NOMO-1 treated with dmso at 0.1 percent for 144 hours (cell line): ENCODE measurements around the gene KCNK10.
A peak's percentile ranks its signal among the peaks of the same experiment; 100 is the strongest.

Source experiments
- DNase-seq: peaks from one replicate; lab custom pipeline; 2025; ENCODE audit not compliant: unreplicated experiment; lab: John Stamatoyannopoulos, UW

Gene KCNK10

DNA sequence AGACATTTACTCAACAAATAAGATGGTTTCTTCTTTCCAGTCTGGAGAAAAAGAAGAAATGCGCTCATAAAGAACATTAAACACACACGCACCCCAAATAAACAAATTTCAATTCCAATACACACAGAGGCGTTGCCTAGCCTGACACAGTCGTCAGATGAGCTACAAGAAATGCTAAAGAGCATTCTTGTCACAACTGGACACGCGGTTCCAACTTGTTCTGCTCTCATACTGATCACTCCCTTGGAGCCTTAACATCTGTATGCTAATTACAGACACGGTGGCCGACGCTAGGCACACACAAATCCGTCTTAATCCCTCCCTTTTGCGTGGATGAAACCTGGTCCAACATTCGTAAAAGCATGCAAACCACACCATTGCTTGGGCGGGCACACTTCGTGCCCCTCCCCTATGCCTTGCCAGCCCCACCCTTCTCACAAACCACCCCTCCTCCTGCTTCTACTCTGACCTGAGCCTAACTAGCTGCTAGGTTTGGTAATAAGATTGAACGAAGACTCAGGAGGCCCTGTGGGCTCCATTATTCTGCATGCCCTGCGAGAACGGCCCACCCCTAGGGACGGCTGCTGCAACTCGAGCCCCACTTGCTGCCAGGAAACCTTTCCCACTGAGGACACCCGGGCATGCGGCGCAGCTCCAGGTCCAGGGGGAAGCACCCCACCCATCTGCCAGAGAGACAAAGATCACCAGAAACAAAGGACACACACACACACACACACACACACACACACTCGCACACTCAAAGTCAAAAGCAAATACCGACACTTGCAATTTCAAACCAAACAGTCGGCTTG, 1.2 kb downstream of the KCNK10 start:
- no peak for DNase-seq

DNA sequence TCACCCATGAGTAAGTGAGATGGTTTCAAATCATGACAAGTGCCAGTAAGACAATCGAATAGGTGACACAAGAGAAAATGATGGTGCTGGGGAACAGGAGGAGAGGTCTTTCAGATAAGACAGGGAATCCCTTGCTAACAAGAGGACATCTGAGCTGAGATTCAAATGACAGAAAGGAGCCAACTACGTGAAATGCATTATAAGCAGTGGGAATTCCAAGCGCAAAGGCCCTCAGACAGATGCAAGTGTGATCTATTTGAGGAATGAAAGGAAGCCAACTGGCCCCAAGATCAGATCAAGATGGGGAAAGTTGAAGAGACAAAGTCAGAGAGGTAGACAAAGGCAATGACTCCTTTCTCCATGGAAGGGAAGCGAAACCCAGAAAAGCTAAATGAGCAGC, 4.7 kb downstream of the KCNK10 start:
- no peak for DNase-seq

DNA sequence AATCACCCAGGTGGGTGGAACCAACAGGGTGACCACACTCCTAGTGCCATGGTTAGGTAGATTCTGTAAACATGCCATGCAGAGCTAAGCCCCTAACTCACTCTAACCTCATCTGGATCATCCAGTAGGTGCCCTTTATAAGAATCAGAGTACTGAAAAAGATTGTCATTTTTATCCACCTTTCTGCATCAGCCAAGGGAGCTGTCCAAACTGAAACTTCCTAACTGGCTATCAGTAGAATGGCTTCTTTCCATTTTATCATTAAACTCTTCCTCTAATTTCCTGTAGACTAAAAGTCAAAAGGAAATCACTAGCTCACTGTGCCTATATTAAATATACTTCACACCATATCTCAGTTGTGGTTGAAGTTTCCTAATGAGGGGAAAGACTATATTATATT, 6.5 kb downstream of the KCNK10 start:
- DNase-seq, result no peak

DNA sequence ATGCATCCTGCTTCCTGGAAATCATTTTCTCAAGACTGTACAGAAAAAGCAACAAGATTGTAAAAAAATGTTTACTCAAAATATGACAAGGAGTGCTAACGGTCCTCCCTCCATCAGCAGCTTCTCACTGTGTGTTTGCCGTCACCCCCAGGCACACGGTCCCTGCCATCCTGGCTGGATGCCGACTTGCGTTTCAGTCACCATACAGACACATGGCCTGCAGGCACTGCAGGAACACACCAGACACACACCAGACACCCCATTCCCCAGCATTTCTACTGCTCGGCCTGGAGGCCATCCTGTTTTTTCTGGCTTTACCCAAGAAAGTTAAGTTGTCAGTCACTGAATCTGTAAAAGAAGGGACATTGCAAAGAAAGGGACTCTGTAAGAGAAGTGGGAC, 10.8 kb downstream of the KCNK10 start:
- DNase-seq, result no peak

DNA sequence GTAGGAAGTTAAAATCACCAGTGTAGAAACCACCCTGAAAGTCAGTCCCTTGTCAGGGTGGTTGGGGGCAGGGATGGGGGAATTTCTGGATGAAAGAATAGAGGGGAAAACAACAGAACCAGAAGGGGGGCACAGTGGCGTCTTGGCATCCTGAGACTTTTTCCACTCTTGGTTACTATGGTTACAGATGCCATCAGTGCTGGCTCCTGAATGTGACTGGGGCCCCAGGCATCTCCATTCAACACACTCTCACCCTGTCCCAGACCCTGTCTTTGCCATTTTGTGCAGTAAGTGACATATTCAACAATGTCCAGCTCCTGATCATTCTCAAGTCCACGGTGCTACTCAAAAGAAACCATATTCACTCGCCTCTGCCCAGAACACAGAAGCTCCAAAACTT, 11.3 kb downstream of the KCNK10 start:
- no peak for DNase-seq

DNA sequence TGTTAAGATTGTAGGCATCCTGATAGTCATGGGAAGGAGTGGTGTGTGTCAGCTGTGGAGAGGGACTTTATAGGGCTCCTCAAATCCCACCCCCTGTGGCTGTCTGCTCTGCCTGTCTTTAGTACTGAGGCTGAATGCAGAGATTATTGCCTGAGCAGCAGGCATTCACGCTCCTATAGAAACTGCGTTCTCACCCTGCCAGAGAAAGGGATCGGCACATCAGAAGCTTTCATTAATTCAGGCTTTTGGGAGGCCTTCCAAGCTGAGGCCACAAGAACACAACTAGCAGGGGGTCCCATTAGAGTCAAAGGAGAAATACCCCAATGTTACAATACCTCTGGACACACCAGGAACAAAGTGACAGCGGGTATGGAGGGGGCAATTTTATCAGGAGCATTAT, 12.6 kb downstream of the KCNK10 start:
- no peak for DNase-seq

DNA sequence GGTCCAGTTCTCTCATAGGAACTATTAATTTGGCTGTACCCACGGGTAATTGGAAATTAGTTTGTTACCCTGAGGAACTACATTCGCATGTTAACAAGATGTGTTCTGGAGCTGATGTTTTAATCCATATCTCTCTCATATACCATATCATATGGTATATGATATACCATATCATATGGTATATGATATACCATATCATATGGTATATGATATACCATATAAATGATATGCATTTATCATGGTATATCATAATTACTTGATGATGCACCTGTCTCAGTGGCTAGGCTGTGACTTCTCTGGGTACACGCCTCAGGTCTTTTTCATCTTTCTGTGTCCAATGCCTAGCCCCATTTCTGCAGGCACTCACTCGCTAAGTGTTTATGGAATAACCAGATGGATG, 13.0 kb downstream of the KCNK10 start:
- DNase-seq, result no peak

DNA sequence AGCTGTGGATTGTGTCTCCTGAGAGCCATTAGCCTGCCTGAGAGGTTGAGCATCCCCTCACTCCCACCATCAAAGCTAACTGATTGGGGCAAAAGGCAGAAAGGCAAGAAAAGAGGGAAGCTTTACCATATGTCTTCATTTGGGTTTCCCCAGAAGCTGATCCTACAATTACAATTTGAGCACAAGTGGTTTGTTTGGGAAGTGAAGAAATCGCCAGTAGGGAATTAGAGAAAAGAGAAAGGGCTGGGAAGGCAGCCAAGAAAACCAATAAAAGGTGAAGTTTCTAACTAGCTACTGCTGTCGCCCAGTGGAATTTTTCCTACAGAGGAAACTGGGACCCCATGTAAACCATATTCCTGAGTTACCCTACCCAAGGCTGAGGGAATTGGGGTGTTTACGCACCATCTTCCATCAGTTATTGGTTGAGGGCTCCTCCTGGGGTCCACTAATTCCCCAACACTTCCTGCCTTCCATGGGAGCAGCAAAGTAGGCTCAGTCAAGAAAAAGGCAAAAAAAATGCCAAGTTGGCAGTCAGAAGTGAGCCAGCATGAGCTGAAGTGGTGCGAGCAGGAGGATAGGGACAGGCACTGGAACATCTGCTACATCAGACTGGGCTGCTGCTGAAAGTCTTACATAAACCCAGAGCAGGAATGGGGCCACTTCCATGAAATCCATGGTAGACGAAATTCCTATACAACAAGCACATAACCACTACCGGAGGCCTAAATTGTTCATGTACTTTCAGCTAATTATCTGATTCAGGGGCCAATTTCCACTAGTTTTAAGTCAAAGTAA, 17.3 kb downstream of the KCNK10 start:
- DNase-seq, result no peak

DNA sequence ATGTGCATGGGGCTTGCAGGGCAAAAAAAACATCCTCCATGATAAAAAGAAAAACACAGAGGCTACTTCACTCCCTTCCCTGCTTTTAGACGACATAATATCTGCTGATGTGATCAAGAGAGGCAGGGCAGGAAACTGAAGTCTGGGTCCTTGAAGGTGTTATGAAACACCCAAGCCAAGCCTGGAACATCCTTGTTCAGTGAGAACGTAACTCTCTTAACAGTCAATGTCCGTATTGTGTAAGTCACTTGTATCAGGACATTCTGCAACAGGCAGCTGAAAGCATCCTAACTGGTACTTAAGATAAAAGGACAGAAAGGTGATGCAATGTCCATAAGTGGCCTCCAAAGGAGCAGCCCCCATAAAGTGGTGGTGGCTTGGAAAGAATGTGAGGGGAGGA, 20.0 kb downstream of the KCNK10 start:
- DNase-seq, result peak; percentile 61

DNA sequence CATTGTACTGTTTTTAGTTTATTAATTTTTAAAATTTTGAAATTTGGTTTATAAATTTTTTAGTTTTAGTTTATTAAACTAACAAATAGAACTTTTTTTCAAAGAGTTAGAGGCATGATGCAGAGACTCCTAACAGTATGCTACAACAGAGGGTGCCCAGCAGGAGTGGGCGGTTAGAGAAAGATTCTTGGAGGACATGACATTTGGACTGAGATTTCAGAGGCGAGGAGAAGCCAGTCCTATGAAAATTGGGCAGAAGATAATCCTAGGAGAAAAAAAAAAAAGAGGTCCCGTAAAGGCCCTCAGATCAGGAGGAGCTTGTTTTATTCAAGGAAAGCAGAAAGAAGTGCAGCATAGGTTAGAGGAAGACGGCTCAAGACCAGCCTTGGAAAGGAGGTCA, 21.7 kb downstream of the KCNK10 start:
- DNase-seq, result no peak

DNA sequence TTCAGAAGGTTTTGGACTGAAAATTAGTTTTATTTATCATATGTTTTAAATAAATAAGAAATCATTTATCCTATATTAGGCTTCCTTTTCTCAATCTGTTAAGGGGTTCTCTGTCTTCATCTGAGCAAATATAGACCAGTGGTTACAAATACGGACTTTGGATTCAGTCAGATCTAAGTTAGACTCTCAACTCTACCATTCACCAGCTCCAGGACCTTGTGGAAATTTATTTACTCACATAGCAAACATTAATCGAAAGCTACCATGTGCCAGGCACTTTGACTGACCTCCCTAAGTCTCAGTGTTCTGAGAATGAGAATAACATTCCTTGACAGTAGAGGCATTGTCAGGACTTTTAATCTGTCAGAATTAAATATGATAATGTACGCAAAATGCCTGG, 22.3 kb downstream of the KCNK10 start:
- no peak for DNase-seq

DNA sequence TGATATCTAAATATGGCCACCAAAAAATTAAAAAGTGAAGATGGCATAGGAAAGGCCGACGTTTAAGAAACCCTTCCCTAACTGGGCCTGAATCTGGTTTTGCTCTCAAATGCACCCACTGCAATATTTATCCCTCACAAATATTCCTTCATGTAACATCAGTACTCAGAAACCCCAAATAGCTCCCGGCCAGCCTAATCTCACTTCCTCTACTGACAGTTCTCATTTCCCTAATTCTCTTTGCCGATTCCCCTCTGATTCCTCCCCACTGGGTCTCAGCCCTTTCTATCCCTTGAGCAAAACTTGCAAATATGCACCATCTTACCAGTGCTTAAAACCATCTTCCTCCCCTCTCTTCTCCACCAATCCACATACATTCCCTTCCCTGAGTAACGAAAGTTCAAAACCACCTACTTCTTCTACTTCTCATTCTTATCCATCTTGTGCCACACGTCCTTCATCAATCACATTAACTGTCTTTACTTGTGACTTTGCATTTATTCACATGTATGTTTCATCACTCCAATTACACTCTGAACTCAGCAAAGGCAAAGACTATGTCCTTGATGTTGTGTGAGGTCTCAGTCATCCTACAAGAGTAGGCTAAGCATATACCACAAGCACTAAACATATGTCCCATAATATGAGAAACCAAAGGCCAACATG, 23.1 kb downstream of the KCNK10 start:
- DNase-seq, result peak; percentile 96

DNA sequence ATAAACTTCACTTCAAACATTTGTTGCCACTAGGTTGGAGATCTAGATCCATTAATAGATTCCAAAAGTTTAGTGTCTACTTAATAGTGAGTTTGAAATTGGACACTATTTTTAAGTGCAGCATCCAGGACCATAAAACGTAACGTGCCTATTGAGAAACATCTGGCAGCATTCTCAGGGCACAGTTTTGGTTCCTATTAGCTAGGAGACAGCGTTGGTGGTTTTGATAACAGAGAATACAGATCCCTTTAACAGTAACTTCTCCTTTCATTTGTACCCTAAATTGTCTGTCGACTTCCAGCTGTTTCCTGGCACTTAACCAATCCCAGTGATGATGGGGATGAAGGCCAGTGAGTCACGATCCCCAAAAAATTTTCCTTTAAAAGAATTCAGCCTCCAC, 25.8 kb downstream of the KCNK10 start:
- peak; percentile 67 for DNase-seq

DNA sequence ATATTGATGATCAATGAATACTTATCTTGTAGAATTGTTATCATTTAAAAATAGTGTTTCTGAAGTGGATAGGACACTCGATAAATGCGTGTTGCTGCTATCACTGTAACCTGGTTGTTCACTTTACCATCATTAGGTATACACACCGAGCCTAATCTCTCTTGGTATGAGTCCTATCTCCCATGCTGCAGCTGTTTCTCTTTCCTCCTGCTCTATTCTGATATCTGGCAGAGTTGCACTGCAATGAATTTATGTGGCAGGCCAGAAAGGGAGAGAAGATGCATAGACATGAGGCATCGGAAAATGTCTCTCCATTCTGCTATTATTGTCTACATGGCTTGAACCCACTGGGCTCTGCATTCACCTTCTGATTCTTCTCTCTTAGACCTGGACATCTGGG, 26.7 kb downstream of the KCNK10 start:
- no peak for DNase-seq

DNA sequence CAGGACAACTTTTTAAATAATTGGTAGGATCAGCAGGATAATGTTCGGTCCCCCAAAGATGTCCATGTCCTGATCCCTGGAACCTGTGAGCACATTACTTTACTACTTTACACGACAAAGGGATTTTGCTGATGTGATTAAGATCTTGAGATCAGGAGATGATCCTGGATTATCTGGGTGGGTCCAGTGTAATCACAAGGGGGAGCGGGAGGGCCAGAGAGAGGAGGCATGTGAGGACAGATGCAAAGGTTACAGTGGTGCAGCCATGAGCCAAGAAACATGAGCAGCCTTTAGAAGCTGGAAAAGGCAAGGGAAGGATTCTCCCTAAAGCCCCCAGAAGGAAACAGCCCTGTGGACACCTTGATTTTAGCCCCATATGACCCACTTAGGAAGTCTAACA, 33.1 kb downstream of the KCNK10 start:
- DNase-seq, result no peak

DNA sequence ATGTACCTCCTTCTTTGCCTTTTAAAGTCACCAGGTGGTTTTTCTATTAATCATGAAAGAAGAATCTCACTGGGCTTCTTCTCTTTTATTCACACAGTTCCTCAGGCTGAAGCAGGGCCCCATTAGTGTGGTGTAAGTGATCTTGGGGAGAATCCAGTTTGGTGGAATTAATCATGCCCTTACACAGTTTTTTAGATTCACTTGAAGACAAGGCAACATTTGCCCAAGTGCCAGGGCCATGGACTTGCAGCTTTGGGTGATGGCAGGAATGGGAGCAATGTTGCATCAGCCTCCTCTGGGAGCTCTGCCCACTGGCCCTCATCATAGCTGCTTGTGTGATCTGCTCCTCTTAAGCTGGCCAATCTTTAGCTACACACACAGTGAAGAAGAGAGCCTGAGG, 33.8 kb downstream of the KCNK10 start:
- DNase-seq, result no peak

DNA sequence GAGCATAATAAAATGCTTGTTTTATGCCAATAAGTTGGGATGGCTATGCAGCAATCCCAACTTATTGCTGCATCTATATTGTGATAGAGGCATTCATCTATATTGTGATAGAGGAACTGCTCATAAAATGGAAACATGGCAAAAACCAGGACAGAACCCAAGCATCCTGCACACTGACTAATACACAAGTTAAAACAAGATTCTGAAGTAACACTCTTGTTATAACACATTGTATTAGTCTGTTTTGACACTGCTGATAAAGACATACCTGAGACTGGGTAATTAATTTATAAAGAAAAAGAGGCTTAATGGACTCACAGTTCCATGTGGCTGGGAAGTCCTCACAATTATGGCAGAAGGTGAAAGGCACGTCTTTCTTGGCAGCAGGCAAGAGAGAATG, 36.8 kb downstream of the KCNK10 start:
- no peak for DNase-seq

DNA sequence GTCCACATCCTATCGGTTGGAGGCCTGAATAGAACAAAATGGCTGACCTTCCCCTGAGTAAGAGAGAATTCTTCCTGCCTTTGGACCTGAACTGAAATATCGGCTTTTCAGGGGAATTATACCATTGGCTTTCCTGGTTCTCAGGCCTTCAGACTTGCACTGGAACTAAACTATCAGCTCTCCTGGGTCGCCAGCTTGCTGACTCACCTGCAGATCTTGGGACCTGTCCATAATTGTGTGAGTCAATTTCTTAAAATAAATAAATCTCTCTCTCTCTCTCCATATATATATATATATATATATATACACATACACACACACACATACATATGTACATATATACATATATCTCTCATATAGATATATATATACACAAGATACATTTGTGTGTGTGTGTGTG, 41.6 kb downstream of the KCNK10 start:
- no peak for DNase-seq

DNA sequence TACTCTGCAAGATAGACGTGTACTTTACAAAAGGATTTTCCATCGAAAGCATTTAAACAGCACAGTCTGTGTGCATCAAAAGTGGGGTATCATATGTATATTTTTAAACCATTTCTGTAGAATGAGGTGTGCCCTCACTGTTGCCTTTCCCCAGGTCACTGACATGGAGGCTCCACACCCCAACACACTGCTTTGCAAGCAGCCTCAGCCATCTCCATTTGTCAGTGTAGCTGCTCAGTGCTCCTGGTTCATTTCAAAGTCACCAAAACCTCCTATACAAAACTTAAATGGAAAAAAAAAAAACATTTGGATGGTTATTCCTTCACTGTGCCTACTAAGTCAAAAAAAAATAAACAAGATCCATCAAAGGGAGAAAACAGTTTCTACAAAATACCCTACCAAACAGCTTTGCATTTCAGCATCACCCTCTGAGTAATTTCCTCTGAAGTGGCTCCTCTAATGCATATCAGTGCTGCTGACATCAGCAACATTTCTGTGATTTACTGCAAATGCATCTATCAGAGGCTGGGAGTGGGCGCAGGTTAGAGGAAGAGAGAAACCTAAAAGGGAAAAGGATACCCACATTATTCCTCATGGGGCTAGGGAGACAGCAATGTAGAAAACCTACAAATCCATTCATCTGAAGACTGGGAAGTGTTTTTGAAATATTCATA, 46.0 kb downstream of the KCNK10 start:
- DNase-seq, result no peak

DNA sequence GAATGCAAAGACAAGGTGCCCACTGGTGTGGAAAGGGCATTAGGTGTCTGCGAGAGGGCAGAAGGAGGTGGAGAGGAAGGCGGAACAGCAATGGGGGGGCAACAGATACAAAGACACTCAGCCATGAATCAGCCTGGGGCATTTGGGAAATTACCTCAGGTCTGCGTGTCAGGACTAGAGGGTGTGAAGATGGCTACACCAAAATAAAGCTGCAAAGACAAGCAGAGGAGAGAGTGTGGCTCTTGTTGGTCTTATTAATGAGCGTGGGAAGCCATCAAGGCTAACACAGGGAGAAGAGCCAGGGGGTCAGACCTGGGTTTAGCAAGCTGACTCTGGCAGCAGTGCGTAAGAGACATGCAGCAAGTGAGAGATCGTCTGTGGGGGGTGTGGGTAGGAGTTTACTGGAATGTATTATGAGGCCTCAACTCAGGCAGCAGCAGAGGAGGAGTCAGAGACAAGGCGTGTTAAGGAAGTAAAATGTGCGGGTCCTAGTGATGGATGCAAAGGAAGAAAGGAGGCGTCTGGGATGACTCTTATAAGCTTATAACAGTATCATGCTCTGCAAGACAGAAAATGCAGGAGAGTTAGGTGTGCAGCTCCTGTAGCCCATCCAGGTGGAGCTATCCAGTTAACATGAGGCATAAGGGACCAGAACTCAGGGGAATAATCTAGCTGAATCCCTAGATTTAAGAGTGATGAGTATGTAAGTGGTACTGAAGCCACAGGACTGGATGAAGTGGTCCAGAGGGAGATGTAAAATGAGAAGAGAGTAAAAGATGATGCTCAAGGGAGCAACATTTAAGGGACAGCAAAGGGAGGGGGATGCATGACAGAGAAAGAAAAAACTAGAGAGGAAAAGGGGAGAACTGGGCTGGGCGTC, 50.4 kb downstream of the KCNK10 start:
- DNase-seq, result no peak

DNA sequence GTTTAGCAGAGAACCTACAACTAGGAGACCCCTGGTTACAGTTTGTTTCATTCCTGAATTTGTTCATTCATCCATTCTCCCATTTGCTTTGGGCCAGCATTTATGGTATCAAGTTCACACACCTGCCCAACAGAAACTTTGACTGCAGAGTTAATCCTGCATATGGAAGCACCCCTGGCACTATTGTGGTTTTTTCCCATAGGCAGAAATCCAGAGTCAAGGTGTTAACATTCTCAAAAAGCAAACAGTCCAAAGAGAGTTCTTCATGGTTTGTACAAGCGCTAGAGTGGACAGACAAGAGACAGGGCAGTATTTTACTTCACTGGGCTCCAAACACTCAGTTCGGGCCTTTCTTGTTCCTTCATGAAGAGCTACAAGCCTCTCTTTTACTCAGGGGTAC, 51.9 kb downstream of the KCNK10 start:
- DNase-seq, result no peak
